NB4 (cell line): ENCODE measurements around the gene EFCAB6.

Experiments
- MAX ChIP-seq: IDR thresholded peaks from 2 replicates; pipeline ENCODE4 v1.6.1; 2011; ENCODE audit warnings: low read depth, low read length
- POLR2A ChIP-seq: IDR thresholded peaks from 2 replicates; pipeline ENCODE4 v1.6.1; 2011; ENCODE audit warnings: mild to moderate bottlenecking; ENCODE audit not compliant: insufficient read length; ENCODE audit errors: extremely low read depth
- TF ChIP-seq, protein P1 (sequence below): IDR thresholded peaks from one replicate; pipeline ENCODE4 v1.5.1; 2012; ENCODE audit warnings: low read depth, low read length

DNA sequence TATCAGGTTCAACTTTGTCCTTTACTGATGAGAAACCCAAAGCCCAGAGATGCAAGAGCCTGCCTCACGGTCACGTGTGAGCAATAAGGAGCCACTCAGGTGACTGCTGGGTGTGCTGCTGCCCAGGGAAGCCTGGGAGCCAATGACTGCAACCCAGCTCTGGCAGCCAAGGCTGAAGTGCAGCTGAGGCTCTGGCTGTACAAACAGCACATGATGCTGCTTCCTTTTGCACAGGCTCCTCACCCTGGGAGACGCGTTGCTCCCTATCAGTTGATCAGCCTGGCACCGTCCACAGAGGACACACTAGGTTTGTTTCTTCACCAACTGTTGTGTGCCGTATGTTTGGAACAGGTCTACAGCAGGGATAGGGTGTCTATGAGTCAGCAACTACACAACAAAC, 168.7 kb downstream of the EFCAB6 start:
- TF ChIP-seq POLR2A = no peak
- TF ChIP-seq, protein P1, sequence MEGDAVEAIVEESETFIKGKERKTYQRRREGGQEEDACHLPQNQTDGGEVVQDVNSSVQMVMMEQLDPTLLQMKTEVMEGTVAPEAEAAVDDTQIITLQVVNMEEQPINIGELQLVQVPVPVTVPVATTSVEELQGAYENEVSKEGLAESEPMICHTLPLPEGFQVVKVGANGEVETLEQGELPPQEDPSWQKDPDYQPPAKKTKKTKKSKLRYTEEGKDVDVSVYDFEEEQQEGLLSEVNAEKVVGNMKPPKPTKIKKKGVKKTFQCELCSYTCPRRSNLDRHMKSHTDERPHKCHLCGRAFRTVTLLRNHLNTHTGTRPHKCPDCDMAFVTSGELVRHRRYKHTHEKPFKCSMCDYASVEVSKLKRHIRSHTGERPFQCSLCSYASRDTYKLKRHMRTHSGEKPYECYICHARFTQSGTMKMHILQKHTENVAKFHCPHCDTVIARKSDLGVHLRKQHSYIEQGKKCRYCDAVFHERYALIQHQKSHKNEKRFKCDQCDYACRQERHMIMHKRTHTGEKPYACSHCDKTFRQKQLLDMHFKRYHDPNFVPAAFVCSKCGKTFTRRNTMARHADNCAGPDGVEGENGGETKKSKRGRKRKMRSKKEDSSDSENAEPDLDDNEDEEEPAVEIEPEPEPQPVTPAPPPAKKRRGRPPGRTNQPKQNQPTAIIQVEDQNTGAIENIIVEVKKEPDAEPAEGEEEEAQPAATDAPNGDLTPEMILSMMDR = no peak
- no peak for TF ChIP-seq MAX
